NCI-H345 treated with DMSO at 0.1 percent for 48 hours (cell line): Measurements from ENCODE around the gene PIP5K1B.

ENCODE experiments used
- DNase-seq: peaks from one replicate; lab custom pipeline; 2025; ENCODE audit not compliant: unreplicated experiment; lab: John Stamatoyannopoulos, UW

PIP5K1B gene

GRCh38 chr9:68949271-68950000 is 244.4 kb downstream of the PIP5K1B start:
- no peak for DNase-seq

- DNase-seq = no peak
Observed at GRCh38 chr9:68950188-68950587, 245.1 kb downstream of the PIP5K1B start.

- no peak for DNase-seq
Observed at GRCh38 chr9:68950689-68951088, 245.6 kb downstream of the PIP5K1B start.

- no peak for DNase-seq
Observed at GRCh38 chr9:68951879-68952659, 247.0 kb downstream of the PIP5K1B start.

GRCh38 chr9:68953771-68954170 is 248.7 kb downstream of the PIP5K1B start:
- no peak for DNase-seq

- no peak for DNase-seq
Observed at GRCh38 chr9:68955330-68955729, 250.3 kb downstream of the PIP5K1B start.

GRCh38 chr9:68957479-68957878 is 252.4 kb downstream of the PIP5K1B start:
- no peak for DNase-seq

- no peak for DNase-seq
Observed at GRCh38 chr9:68961587-68961986, 256.5 kb downstream of the PIP5K1B start.

- DNase-seq = no peak
Observed at GRCh38 chr9:68963416-68963815, 258.4 kb downstream of the PIP5K1B start.

GRCh38 chr9:68964102-68964541 is 259.1 kb downstream of the PIP5K1B start:
- no peak for DNase-seq

- no peak for DNase-seq
Observed at GRCh38 chr9:68964765-68965164, 259.7 kb downstream of the PIP5K1B start.

GRCh38 chr9:68966496-68966944 is 261.5 kb downstream of the PIP5K1B start:
- no peak for DNase-seq

- DNase-seq = no peak
Observed at GRCh38 chr9:68967800-68968199, 262.8 kb downstream of the PIP5K1B start.

GRCh38 chr9:68969538-68969937 is 264.5 kb downstream of the PIP5K1B start:
- DNase-seq = no peak

- no peak for DNase-seq
Observed at GRCh38 chr9:68970151-68970550, 265.1 kb downstream of the PIP5K1B start.

- no peak for DNase-seq
Observed at GRCh38 chr9:68973619-68974018, 268.6 kb downstream of the PIP5K1B start.

GRCh38 chr9:68974431-68974830 is 269.4 kb downstream of the PIP5K1B start:
- no peak for DNase-seq

GRCh38 chr9:68974901-68975300 is 269.9 kb downstream of the PIP5K1B start:
- DNase-seq = no peak

GRCh38 chr9:68975365-68976043 is 270.5 kb downstream of the PIP5K1B start:
- DNase-seq = no peak

GRCh38 chr9:68978066-68978465 is 273.0 kb downstream of the PIP5K1B start:
- DNase-seq = no peak

GRCh38 chr9:68978501-68978900 is 273.5 kb downstream of the PIP5K1B start:
- DNase-seq = no peak
